Stomach (tissue), 4 donors: ENCODE data around the gene TUSC2.

Experiments
- EP300 ChIP-seq: sonication (generic); formaldehyde crosslinking; IDR thresholded peaks from one replicate; pipeline ENCODE4 v1.6.1; 2017; ENCODE audit warnings: antibody characterized with exemption
- POLR2A ChIP-seq, 4 donors: fragments of 450-650 bp; IDR thresholded peaks; one replicate each; pipeline ENCODE4 v1.6.1; 2016; ENCODE audit warnings: antibody characterized with exemption in 4 of 4, control low read depth in 2 of 4, mild to moderate bottlenecking in 1 of 4, moderate library complexity in 1 of 4
- TF ChIP-seq, protein P1 (sequence below), 7 experiments: fragments of 450-650 bp in 4 of 7; fragments of 200-600 bp in 3 of 7; sonication (generic) in 3 of 7; IDR thresholded peaks; one replicate each; pipeline ENCODE4 v1.5.1; 2016 to 2019; ENCODE audit warnings: antibody characterized with exemption in 7 of 7, control low read depth in 2 of 7, mild to moderate bottlenecking in 1 of 7

DNA sequence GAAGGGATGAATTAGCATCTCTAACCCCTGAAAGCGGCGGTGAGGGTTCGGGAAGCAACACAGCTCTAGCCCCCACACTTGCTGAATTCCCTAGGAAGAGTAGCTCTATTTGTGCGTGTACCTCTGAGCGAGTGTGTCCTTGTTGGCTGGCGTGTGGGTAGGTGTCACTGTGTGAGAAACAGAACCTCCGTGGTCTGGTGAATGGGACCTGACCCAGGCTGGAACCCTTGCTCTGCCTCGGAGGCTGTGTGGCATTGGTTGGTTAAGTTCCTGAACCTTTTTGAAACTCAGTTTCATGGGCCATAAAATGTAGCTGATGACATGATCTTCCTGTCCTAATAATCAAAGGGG is 31.7 kb upstream of the TUSC2 start:
- no peak for TF ChIP-seq POLR2A (IDR thresholded peaks at IDR 0.05)
- TF ChIP-seq, protein P1, sequence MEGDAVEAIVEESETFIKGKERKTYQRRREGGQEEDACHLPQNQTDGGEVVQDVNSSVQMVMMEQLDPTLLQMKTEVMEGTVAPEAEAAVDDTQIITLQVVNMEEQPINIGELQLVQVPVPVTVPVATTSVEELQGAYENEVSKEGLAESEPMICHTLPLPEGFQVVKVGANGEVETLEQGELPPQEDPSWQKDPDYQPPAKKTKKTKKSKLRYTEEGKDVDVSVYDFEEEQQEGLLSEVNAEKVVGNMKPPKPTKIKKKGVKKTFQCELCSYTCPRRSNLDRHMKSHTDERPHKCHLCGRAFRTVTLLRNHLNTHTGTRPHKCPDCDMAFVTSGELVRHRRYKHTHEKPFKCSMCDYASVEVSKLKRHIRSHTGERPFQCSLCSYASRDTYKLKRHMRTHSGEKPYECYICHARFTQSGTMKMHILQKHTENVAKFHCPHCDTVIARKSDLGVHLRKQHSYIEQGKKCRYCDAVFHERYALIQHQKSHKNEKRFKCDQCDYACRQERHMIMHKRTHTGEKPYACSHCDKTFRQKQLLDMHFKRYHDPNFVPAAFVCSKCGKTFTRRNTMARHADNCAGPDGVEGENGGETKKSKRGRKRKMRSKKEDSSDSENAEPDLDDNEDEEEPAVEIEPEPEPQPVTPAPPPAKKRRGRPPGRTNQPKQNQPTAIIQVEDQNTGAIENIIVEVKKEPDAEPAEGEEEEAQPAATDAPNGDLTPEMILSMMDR (IDR thresholded peaks at IDR 0.05), result no peak
- no peak for TF ChIP-seq EP300
